OCI-LY1 (cell line): ENCODE results near the gene KRT84.

ENCODE experiments used
- H2AFZ ChIP-seq: fragments of 200-600 bp; sonication (generic), shearing (Covaris generic); 2 replicates; pipeline ENCODE4 v1.6.0; 2014; ENCODE audit warnings: antibody characterized with exemption, mild to moderate bottlenecking, low read length
- H3F3A ChIP-seq: fragments of 200-600 bp; sonication (generic), shearing (Covaris generic); 2 replicates; pipeline ENCODE4 v1.6.0; 2014; ENCODE audit warnings: mild to moderate bottlenecking, antibody characterized with exemption, low read length, moderate library complexity; ENCODE audit not compliant: insufficient read depth
- H3K27ac ChIP-seq: fragments of 200-600 bp; sonication (generic); 2 replicates; pipeline ENCODE4 v1.5.1; 2014; ENCODE audit warnings: low read length, mixed run types, mild to moderate bottlenecking, low read depth; ENCODE audit not compliant: poor library complexity, severe bottlenecking
- H3K27me3 ChIP-seq: fragments of 200-600 bp; sonication (generic); 2 replicates; pipeline ENCODE4 v1.6.0; 2014; ENCODE audit warnings: antibody characterized with exemption, mild to moderate bottlenecking, low read length, moderate library complexity; ENCODE audit not compliant: insufficient read depth
- H3K36me3 ChIP-seq: fragments of 200-600 bp; sonication (generic); 2 replicates; pipeline ENCODE4 v1.6.1; 2014; ENCODE audit warnings: mild to moderate bottlenecking, antibody characterized with exemption, low read length, moderate library complexity, mixed read lengths; ENCODE audit not compliant: insufficient read depth
- H3K4me1 ChIP-seq: fragments of 200-600 bp; sonication (generic); 2 replicates; pipeline ENCODE4 v1.5.1; 2014; ENCODE audit warnings: mild to moderate bottlenecking, low read length, moderate library complexity; ENCODE audit not compliant: insufficient read depth, severe bottlenecking
- H3K4me2 ChIP-seq: fragments of 200-600 bp; sonication (generic), shearing (Covaris generic); 2 replicates; pipeline ENCODE4 v1.6.1; 2014; ENCODE audit warnings: low read length
- H3K4me3 ChIP-seq: fragments of 200-600 bp; sonication (generic); 2 replicates; pipeline ENCODE4 v1.5.1; 2014; ENCODE audit warnings: low read length, low read depth, mild to moderate bottlenecking, mixed read lengths; ENCODE audit not compliant: poor library complexity, severe bottlenecking
- H3K79me2 ChIP-seq: fragments of 200-600 bp; shearing (Covaris generic); 2 replicates; pipeline ENCODE4 v1.6.1; 2016; ENCODE audit warnings: mixed run types, low read length, mixed read lengths; ENCODE audit not compliant: insufficient read depth
- H3K9ac ChIP-seq: fragments of 200-600 bp; sonication (generic), shearing (Covaris generic); 2 replicates; pipeline ENCODE4 v1.6.1; 2014; ENCODE audit warnings: mild to moderate bottlenecking, low read length, mixed read lengths
- H3K9me2 ChIP-seq: fragments of 200-600 bp; sonication (generic), shearing (Covaris generic); 2 replicates; pipeline ENCODE4 v1.6.1; 2014; ENCODE audit warnings: low read depth, mild to moderate bottlenecking, low read length, mixed read lengths
- H3K9me3 ChIP-seq: fragments of 200-600 bp; shearing (Covaris generic); 2 replicates; pipeline ENCODE4 v1.6.1; 2014; ENCODE audit warnings: low read length, mixed read lengths
- H4K20me1 ChIP-seq: fragments of 200-600 bp; sonication (generic), shearing (Covaris generic); 2 replicates; pipeline ENCODE4 v1.6.0; 2016; ENCODE audit warnings: mild to moderate bottlenecking, low read length; ENCODE audit not compliant: insufficient read depth
- CTCF ChIP-seq: fragments of 200-600 bp; sonication (generic), shearing (Covaris generic); IDR thresholded peaks from 2 replicates; pipeline ENCODE4 v1.5.1; 2017; ENCODE audit warnings: mild to moderate bottlenecking, antibody characterized with exemption, low read length, moderate library complexity, mixed read lengths
- EZH2 ChIP-seq: fragments of 200-600 bp; sonication (generic), shearing (Covaris generic); IDR thresholded peaks from 2 replicates; pipeline ENCODE4 v1.8.0; 2017; ENCODE audit warnings: borderline replicate concordance, mixed run types, mild to moderate bottlenecking, antibody characterized with exemption, low read length, moderate library complexity, mixed read lengths

The KRT84 gene

GRCh38 chr12:52364061-52364460 lies 21.4 kb downstream of the KRT84 start:
- H3K9me2 ChIP-seq: no peaks in the 10 kb centered on the region
- no peaks in the 10 kb centered on the region for H4K20me1 ChIP-seq
- no peak overlapping the region for H2AFZ ChIP-seq
- peaks cover 8% of the 10 kb centered on the region for H3K4me1 ChIP-seq
- H3K36me3 ChIP-seq: no peaks in the 10 kb centered on the region
- no peak overlapping the region for H3K9ac ChIP-seq
- H3K4me3 ChIP-seq: no peak overlapping the region
- H3K27me3 ChIP-seq: no peaks in the 10 kb centered on the region
- H3K4me2 ChIP-seq: no peak overlapping the region
- no peak for TF ChIP-seq EZH2
- TF ChIP-seq CTCF: no peak
- no peaks in the 10 kb centered on the region for H3K9me3 ChIP-seq
- no peaks in the 10 kb centered on the region for H3F3A ChIP-seq
- no peaks in the 10 kb centered on the region for H3K79me2 ChIP-seq
- H3K27ac ChIP-seq: no peak overlapping the region

GRCh38 chr12:52363111-52363679 lies 22.3 kb downstream of the KRT84 start:
- Histone ChIP-seq H3K27me3 (no peaks in the 10 kb centered on the region), H3F3A (no peaks in the 10 kb centered on the region), H2AFZ (no peak overlapping the region), H3K4me3 (no peak overlapping the region), H3K4me1 (peaks cover 16% of the 10 kb centered on the region), H3K27ac (no peak overlapping the region), H3K9ac (no peak overlapping the region), H4K20me1 (no peaks in the 10 kb centered on the region), H3K36me3 (no peaks in the 10 kb centered on the region), H3K79me2 (no peaks in the 10 kb centered on the region), H3K9me2 (no peaks in the 10 kb centered on the region), H3K4me2 (no peak overlapping the region), H3K9me3 (no peaks in the 10 kb centered on the region)
- TF ChIP-seq EZH2 (no peak), CTCF (no peak)

GRCh38 chr12:52362118-52362726 lies 23.2 kb downstream of the KRT84 start:
- H3K4me1 ChIP-seq: peaks cover 23% of the 10 kb centered on the region
- no peak overlapping the region for H3K27ac ChIP-seq
- H3K4me2 ChIP-seq: no peak overlapping the region
- no peaks in the 10 kb centered on the region for H4K20me1 ChIP-seq
- no peak overlapping the region for H3K4me3 ChIP-seq
- H3F3A ChIP-seq: no peaks in the 10 kb centered on the region
- no peaks in the 10 kb centered on the region for H3K9me2 ChIP-seq
- no peak overlapping the region for H3K9ac ChIP-seq
- no peak overlapping the region for H2AFZ ChIP-seq
- TF ChIP-seq EZH2 (no peak), CTCF (peak; percentile 50)
- H3K36me3 ChIP-seq: no peaks in the 10 kb centered on the region
- no peaks in the 10 kb centered on the region for H3K27me3 ChIP-seq
- no peaks in the 10 kb centered on the region for H3K79me2 ChIP-seq
- H3K9me3 ChIP-seq: no peaks in the 10 kb centered on the region
